GM23338 (cell line): ENCODE data around the gene ITGB6.

Experiments
- CREB1 ChIP-seq: fragments of 250-450 bp; sonication (Bioruptor Pico); IDR thresholded peaks from 2 replicates; pipeline ENCODE4 v1.5.0; 2020; ENCODE audit warnings: low read depth, mild to moderate bottlenecking, moderate library complexity
- CTCF ChIP-seq, 2 experiments: fragments of 200-600 bp in 1 of 2; sonication (generic) in 1 of 2; conservative IDR thresholded peaks; 2 replicates each; pipeline versions ENCODE4 v1.5.1 to v1.6.1; 2016 to 2017; ENCODE audit warnings: antibody characterized with exemption in 2 of 2, low read depth in 2 of 2, mild to moderate bottlenecking in 2 of 2, moderate library complexity in 1 of 2
- ETS1 ChIP-seq: IDR thresholded peaks from 2 replicates; pipeline ENCODE4 v1.6.1; 2016; ENCODE audit warnings: antibody characterized with exemption
- EZH2 ChIP-seq: fragments of 200-600 bp; sonication (generic); IDR thresholded peaks from one replicate; pipeline ENCODE4 v1.8.0; 2017; ENCODE audit warnings: antibody characterized with exemption, mild to moderate bottlenecking, low read depth; ENCODE audit not compliant: unreplicated experiment
- EZH2phosphoT487 ChIP-seq: fragments of 200-600 bp; sonication (generic); IDR thresholded peaks from one replicate; pipeline ENCODE4 v1.8.1; 2018; ENCODE audit warnings: antibody characterized with exemption; ENCODE audit not compliant: unreplicated experiment
- POLR2AphosphoS5 ChIP-seq: IDR thresholded peaks from 2 replicates; pipeline ENCODE4 v1.6.1; 2016; ENCODE audit warnings: antibody characterized with exemption, low read depth
- REST ChIP-seq: IDR thresholded peaks from one replicate; pipeline ENCODE4 v1.6.1; 2018; ENCODE audit warnings: antibody characterized with exemption; ENCODE audit not compliant: unreplicated experiment

GRCh38 chr2:160224060-160224459, 24.0 kb upstream of the ITGB6 start:
- TF ChIP-seq CTCF (conservative IDR thresholded peaks at IDR 0.05; ENCODE audit: low read depth in 2 of 2) (no peak), POLR2AphosphoS5 (no peak), EZH2 (no peak), CREB1 (CRISPR knock-in tag) (no peak), EZH2phosphoT487 (no peak), ETS1 (no peak), REST (no peak)
